GM23338 (cell line): ENCODE measurements around the gene KCNQ5.

ENCODE experiments used
- CREB1 ChIP-seq: fragments of 250-450 bp; sonication (Bioruptor Pico); IDR thresholded peaks from 2 replicates; pipeline ENCODE4 v1.5.0; 2020; ENCODE audit warnings: low read depth, mild to moderate bottlenecking, moderate library complexity
- CTCF ChIP-seq, 2 experiments: fragments of 200-600 bp in 1 of 2; sonication (generic) in 1 of 2; conservative IDR thresholded peaks; 2 replicates each; pipeline versions ENCODE4 v1.5.1 to v1.6.1; 2016 to 2017; ENCODE audit warnings: antibody characterized with exemption in 2 of 2, low read depth in 2 of 2, mild to moderate bottlenecking in 2 of 2, moderate library complexity in 1 of 2
- ETS1 ChIP-seq: IDR thresholded peaks from 2 replicates; pipeline ENCODE4 v1.6.1; 2016; ENCODE audit warnings: antibody characterized with exemption
- EZH2 ChIP-seq: fragments of 200-600 bp; sonication (generic); IDR thresholded peaks from one replicate; pipeline ENCODE4 v1.8.0; 2017; ENCODE audit warnings: antibody characterized with exemption, mild to moderate bottlenecking, low read depth; ENCODE audit not compliant: unreplicated experiment
- EZH2phosphoT487 ChIP-seq: fragments of 200-600 bp; sonication (generic); IDR thresholded peaks from one replicate; pipeline ENCODE4 v1.8.1; 2018; ENCODE audit warnings: antibody characterized with exemption; ENCODE audit not compliant: unreplicated experiment
- JUNB ChIP-seq: IDR thresholded peaks from one replicate; pipeline ENCODE4 v1.6.1; 2016; ENCODE audit warnings: antibody characterized with exemption; ENCODE audit not compliant: unreplicated experiment
- NANOG ChIP-seq: IDR thresholded peaks from 2 replicates; pipeline ENCODE4 v1.6.1; 2016; ENCODE audit warnings: antibody characterized with exemption, borderline replicate concordance
- POLR2AphosphoS5 ChIP-seq: IDR thresholded peaks from 2 replicates; pipeline ENCODE4 v1.6.1; 2016; ENCODE audit warnings: antibody characterized with exemption, low read depth
- REST ChIP-seq: IDR thresholded peaks from one replicate; pipeline ENCODE4 v1.6.1; 2018; ENCODE audit warnings: antibody characterized with exemption; ENCODE audit not compliant: unreplicated experiment
- STAT1 ChIP-seq: IDR thresholded peaks from one replicate; pipeline ENCODE4 v1.6.1; 2016; ENCODE audit warnings: antibody characterized with exemption; ENCODE audit not compliant: unreplicated experiment
- ZNF114 ChIP-seq: fragments of 250-450 bp; sonication (Bioruptor Pico); IDR thresholded peaks from 2 replicates; pipeline ENCODE4 v1.5.0; 2020; ENCODE audit warnings: mild to moderate bottlenecking, moderate library complexity
- ZNF331 ChIP-seq: fragments of 250-450 bp; sonication (Bioruptor Pico); IDR thresholded peaks from 2 replicates; pipeline ENCODE4 v1.5.0; 2020; ENCODE audit warnings: low read depth, mild to moderate bottlenecking, moderate library complexity
- ZNF462 ChIP-seq: fragments of 250-450 bp; sonication (Bioruptor Pico); IDR thresholded peaks from 2 replicates; pipeline ENCODE4 v1.5.0; 2020; ENCODE audit warnings: mild to moderate bottlenecking, moderate library complexity

GRCh38 chr6:73073238-73073637 lies 451.4 kb downstream of the KCNQ5 start:
- TF ChIP-seq POLR2AphosphoS5 = no peak
- no peak for TF ChIP-seq CTCF (conservative IDR thresholded peaks at IDR 0.05; ENCODE audit: low read depth in 2 of 2)
- TF ChIP-seq ETS1 = no peak
- TF ChIP-seq EZH2 = no peak
- no peak for TF ChIP-seq REST
- TF ChIP-seq EZH2phosphoT487 = no peak
- no peak for TF ChIP-seq ZNF462 (CRISPR knock-in tag)
- no peak for TF ChIP-seq STAT1
- no peak for TF ChIP-seq CREB1 (CRISPR knock-in tag)
- no peak for TF ChIP-seq JUNB
- TF ChIP-seq ZNF114 (CRISPR knock-in tag) = no peak
- TF ChIP-seq ZNF331 (CRISPR knock-in tag) = no peak
- TF ChIP-seq NANOG = no peak
